GM18499 (cell line): ENCODE measurements around the gene RGP1.

ENCODE experiments used
- ATAC-seq: cut with Tn5 transposase; IDR thresholded peaks from one replicate; pipeline ENCODE4 v1.9.1; 2021; ENCODE audit warnings: moderate number of reproducible peaks; ENCODE audit not compliant: insufficient read depth, unreplicated experiment

Gene RGP1

DNA sequence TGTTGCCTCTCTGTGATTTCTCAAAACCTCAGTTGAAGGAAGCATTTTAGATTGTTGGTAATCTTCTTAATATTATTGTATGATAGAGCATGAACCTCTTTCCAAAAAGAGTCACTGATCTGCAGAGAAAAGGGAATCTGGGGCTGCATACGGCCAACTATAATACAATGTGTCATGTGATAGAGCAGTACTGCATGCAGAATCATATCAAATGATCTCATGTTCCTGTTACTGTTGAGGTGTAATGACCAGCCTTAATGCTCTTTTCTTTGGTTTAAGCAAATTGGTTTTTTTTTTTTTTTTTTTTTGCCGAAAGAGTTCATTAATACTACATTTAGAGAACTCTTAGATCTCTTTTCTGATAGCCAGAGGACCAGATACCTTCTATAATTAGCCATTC, 17.9 kb downstream of the RGP1 start:
- ATAC-seq: no peak

- ATAC-seq: no peak
Observed at GRCh38 chr9:35767458-35767857, 18.4 kb downstream of the RGP1 start.

GRCh38 chr9:35769763-35770162, 20.7 kb downstream of the RGP1 start:
- no peak for ATAC-seq

DNA sequence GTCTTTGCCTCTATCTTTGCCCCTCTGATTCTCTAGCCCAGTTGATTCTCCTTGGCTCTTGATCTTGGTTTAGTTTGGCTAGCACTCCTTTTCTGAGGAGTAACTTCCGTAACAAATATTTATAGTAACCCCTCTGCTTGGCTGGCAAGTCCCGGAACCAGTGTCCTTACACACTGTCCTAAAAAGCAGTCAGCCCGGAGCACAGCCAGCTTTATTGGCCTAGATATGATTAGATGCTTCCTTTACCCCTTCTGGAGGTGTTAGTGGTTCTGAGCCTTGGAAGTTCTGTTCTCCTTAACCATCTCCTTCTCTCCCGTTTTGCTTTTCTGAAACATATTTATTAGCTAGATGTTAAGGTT, 22.0 kb downstream of the RGP1 start:
- no peak for ATAC-seq

GRCh38 chr9:35771534-35771933, 22.4 kb downstream of the RGP1 start:
- ATAC-seq: no peak

GRCh38 chr9:35771943-35772342, 22.9 kb downstream of the RGP1 start:
- no peak for ATAC-seq

DNA sequence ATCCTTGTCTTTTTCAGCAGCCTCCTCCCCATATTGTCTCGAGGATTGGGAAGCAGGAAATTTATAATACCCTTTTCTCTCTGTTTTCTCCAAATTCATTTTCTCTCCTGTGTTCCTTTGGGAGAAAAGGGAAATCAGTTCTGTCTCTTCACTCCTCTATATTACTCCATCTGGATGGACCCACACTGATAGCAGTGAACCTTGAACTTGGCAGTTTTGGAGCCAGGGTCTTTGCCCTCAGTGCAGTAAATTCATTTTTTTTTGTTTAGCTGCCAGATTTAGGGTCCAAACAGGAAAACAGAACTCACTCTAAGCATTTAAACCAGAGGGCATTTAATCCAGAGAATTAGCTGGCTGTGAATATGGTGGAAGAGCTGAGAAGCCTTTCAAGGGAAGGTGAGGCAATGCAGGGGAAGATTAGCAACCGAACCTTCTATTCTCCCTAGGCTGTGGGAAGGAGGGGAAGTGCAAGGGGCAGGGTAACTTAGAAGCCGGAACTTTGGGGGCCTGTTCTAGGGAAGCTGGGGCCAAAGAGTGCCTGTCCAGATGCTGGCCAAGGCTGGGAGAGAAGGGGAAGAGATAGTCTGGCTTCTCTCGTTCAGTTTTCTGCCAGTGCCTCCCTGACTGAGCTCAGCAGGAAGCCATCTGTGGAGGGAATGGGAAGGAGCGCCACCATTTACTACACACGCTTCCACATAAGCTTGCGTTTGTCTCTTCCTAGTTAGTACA, 26.0 kb downstream of the RGP1 start:
- no peak for ATAC-seq

- ATAC-seq: no peak
Observed at GRCh38 chr9:35776018-35776417, 26.9 kb downstream of the RGP1 start.

- ATAC-seq: no peak
Observed at GRCh38 chr9:35778496-35778895, 29.4 kb downstream of the RGP1 start.

DNA sequence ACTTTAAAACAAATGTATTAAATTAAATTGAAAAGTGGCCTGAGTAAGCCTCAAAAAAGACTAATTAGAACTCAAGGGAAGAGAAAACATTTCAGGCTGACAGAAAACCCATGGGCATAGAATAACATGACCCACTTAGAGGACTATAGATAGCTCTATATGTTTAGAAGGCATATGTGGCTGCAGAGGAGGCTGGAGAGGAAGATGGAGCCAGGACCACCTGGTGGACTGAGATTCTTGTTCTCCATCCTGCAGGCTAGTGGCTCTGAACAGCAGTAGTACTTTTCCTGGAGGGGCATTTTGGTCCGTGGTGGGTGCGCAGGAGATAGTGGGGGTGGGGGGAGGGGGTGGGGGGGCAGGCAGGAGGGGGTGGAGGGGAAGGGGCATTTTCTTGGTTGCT, 32.0 kb downstream of the RGP1 start:
- no peak for ATAC-seq

- no peak for ATAC-seq
Observed at GRCh38 chr9:35783418-35783817, 34.3 kb downstream of the RGP1 start.

GRCh38 chr9:35789541-35789940, 40.5 kb downstream of the RGP1 start:
- no peak for ATAC-seq

DNA sequence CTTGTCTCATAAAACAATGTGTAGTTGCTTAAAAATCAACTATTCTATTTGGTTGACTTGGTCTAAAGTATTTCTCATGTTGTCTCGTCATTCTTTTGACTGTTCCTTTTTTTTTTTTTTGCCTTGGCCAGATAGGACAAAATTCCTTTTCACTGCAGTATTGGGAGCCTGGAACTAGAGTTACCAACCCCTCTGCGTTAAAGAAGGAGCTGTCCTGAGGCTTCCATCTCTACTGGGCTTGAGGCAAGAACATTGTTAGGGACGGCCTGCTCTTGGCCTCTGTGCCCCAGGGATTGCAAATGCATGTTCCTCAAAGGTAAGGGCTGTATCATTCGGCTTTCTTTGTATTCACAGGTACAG, 40.9 kb downstream of the RGP1 start:
- no peak for ATAC-seq

GRCh38 chr9:35790385-35791296, 41.6 kb downstream of the RGP1 start:
- no peak for ATAC-seq

GRCh38 chr9:35791297-35791921, 42.3 kb downstream of the RGP1 start, which contains the start of gene NPR2:
Gene NPR2, plus strand, starts transcription at chr9:35791591. Its CDS starts 818 bp downstream, at chr9:35792409.
- ATAC-seq: no peak

DNA sequence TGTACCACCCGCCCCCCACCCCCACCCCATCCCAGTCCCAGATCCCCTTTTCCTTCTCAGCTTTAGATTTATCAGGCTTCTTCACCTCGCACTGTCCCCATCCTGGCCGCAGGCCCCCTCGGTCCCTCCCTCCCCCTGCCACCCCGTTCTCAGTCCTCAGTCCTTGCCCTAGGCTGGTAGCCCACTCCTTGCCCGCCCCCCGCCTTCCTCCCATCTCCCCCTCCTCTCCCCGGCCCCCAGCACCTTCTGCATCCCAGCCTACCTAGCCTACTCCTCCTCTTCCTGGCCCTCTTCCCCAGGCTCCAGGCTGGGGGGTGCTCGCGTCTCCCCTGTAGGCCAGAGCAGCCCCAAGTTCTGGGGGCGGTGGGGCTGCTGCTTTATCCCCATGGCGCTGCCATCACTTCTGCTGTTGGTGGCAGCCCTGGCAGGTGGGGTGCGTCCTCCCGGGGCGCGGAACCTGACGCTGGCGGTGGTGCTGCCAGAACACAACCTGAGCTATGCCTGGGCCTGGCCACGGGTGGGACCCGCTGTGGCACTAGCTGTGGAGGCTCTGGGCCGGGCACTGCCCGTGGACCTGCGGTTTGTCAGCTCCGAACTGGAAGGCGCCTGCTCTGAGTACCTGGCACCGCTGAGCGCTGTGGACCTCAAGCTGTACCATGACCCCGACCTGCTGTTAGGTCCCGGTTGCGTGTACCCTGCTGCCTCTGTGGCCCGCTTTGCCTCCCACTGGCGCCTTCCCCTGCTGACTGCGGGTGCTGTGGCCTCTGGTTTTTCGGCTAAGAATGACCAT, 43.1 kb downstream of the RGP1 start:
- ATAC-seq: no peak

DNA sequence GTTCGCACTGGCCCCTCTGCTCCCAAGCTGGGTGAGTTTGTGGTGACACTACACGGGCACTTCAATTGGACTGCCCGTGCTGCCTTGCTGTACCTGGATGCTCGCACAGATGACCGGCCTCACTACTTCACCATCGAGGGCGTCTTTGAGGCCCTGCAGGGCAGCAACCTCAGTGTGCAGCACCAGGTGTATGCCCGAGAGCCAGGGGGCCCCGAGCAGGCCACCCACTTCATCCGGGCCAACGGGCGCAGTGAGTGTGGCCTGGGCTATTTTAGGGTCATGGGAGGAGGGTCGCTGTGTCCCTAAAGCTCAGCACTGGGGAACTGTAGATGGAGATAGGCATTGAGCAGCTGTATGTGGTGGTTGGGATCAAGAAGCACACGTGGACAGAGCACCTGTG, 43.7 kb downstream of the RGP1 start:
- no peak for ATAC-seq

DNA sequence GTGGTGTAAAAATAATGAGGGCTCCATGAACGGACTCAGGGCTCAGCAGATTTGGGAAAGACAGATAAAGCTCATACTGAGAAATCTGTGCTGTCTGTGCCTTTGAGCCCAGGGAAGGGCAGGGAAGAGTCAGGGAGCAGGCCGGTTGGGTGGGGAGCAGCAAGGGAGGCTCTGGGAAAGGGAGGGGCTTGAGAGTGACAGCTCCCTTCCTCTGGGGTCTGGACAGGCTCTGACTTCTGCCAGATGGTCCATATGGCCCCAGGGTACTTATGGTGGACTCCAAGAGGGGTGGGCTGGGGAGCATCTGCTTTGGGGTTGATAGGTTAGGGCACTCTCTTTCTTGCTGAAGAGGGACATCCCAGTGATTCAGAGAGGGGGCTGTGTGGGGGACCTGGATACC, 44.4 kb downstream of the RGP1 start:
- ATAC-seq: no peak

- ATAC-seq: no peak
Observed at GRCh38 chr9:35795695-35796094, 46.6 kb downstream of the RGP1 start.

DNA sequence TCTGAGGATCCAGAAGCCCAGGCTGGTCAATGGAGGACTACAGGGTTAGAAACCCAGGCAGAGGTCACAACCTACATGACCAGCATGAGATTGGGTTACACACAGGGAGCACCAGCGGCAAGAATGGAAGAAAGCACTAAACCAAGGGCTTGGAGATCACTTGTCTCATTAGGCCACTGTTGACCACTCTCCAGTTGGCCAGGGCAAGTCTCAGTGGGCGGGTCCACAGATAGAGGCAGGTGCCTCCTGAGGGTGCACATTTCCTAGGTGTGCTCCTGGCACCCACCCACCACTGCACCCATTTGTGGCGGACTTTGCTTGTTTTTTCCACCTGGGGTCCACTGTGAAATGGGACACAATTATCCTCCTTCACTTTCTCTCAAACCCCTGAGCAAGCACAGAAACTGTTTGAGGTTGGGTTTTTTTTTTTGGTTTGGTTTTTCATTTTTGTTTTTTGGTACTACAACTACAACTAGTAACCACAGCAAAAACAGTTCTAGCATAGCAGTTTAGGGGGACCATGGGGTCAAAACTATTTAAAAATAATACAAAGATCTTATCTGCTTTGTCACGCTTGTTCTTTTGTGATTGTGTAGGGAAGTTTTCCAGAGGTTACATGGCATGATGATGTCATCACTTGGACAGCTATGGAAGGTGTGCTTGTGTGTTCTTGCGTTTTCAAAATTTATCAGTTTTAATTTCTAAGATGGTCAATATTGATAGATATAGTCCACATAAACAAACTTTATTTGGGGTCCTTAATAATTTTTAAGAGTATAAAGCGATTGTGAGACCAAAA, 48.4 kb downstream of the RGP1 start:
- no peak for ATAC-seq
